Measurements from ENCODE around the gene CNOT11.
"Not testable (repeated sequence)": the region's sequence is repeated elsewhere in the genome, so short reads cannot be mapped to it uniquely, and the experiment has no call there.

CNOT11 gene

GRCh38 chr2:101310090-101310833 lies 57.6 kb downstream of the CNOT11 start:
- DNase-seq (ENCODE audit: low spot score) = no peak

GRCh38 chr2:101310834-101311695 lies 58.4 kb downstream of the CNOT11 start:
- DNase-seq (ENCODE audit: low spot score) = no peak

- no peak for DNase-seq (ENCODE audit: low spot score)
Measured at GRCh38 chr2:101311696-101312017, 59.0 kb downstream of the CNOT11 start.

- not testable (repeated sequence) for DNase-seq (ENCODE audit: low spot score)
Measured at GRCh38 chr2:101316568-101316967, 63.9 kb downstream of the CNOT11 start.

Data from pons (tissue), 1 donor.